Caco-2 (cell line): ENCODE data around the gene AKT3. TPM values are rescaled to one million over a fixed set of nuclear protein-coding genes. Genes with fewer than 3 reads are reported as not detected.

Source experiments
- BruUV-seq: library from RNA; stranded (reverse); fragments of 400-500 nt; replicated peaks from 2 replicates; lab custom pipeline; 2021; lab: Mats Ljungman, UMichigan
- CTCF ChIA-PET: fragments of 300-600 bp; sonication (Branson Sonifier 250); formaldehyde crosslinking; loops from one replicate; lab custom pipeline; 2022; ENCODE audit warnings: antibody characterized with exemption; lab: Charles Lee
- POLR2A ChIA-PET: fragments of 300-600 bp; sonication (Branson Sonifier 250); formaldehyde crosslinking; loops from one replicate; lab custom pipeline; 2022; ENCODE audit warnings: antibody characterized with exemption; lab: Charles Lee
- DNase-seq, 2 experiments: peaks; one replicate each; pipeline versions ENCODE4 v3.0.0 to v3.0.0-alpha.2; 2020 to 2022
- H3K27me3 ChIP-seq: replicated peaks from 2 replicates; pipeline ENCODE4 v1.6.0; 2011; ENCODE audit warnings: low read length; ENCODE audit not compliant: control insufficient read depth, insufficient read depth
- H3K36me3 ChIP-seq: 2 replicates; pipeline ENCODE4 v1.5.1; 2011; ENCODE audit warnings: low read length; ENCODE audit not compliant: control insufficient read depth, insufficient read depth
- H3K4me1 ChIP-seq: fragments of 250-450 bp; sonication (Bioruptor Pico); 2 replicates; pipeline ENCODE4 v1.5.1; 2020; ENCODE audit warnings: mild to moderate bottlenecking
- H3K4me3 ChIP-seq: 2 replicates; pipeline ENCODE4 v1.5.1; 2011; ENCODE audit warnings: low read depth, mild to moderate bottlenecking, control low read depth, low read length
- H3K9me3 ChIP-seq: fragments of 250-450 bp; sonication (Bioruptor Pico); 2 replicates; pipeline ENCODE4 v1.5.1; 2020; ENCODE audit warnings: mild to moderate bottlenecking, moderate library complexity
- H3K27ac Mint-ChIP-seq: one replicate; pipeline ENCODE4 v1.8.0; 2022; ENCODE audit warnings: mixed read lengths; ENCODE audit not compliant: unreplicated experiment
- H3K27me3 Mint-ChIP-seq: one replicate; pipeline ENCODE4 v1.8.0; 2022; ENCODE audit warnings: mixed read lengths; ENCODE audit not compliant: insufficient read depth, unreplicated experiment
- H3K36me3 Mint-ChIP-seq: one replicate; pipeline ENCODE4 v1.8.0; 2022; ENCODE audit warnings: mild to moderate bottlenecking, mixed read lengths; ENCODE audit not compliant: insufficient read depth, unreplicated experiment
- H3K4me1 Mint-ChIP-seq: one replicate; pipeline ENCODE4 v1.8.0; 2022; ENCODE audit warnings: low read depth, mixed read lengths; ENCODE audit not compliant: unreplicated experiment
- H3K4me3 Mint-ChIP-seq: one replicate; pipeline ENCODE4 v1.8.0; 2022; ENCODE audit warnings: mild to moderate bottlenecking, moderate library complexity, mixed read lengths; ENCODE audit not compliant: unreplicated experiment
- H3K9me3 Mint-ChIP-seq: one replicate; pipeline ENCODE4 v1.8.0; 2022; ENCODE audit warnings: mixed read lengths; ENCODE audit not compliant: unreplicated experiment
- intact Hi-C: fragments of 100-400 bp; cut with micrococcal nuclease; formaldehyde crosslinking; loops from one replicate; pipeline ENCODE4 v1.10.0; 2022; ENCODE audit not compliant: unreplicated experiment
- total RNA-seq: library from RNA; stranded (reverse); gene quantifications from 2 replicates; pipeline ENCODE4 v1.2.3, GENCODE V29; 2022
- TF ChIP-seq, protein P1 (sequence below), 2 experiments: fragments of 200-600 bp in 1 of 2; IDR thresholded peaks; 1 replicate in 1 of 2; 2 replicates in 1 of 2; pipeline versions ENCODE4 v1.5.1 to v1.8.0; 2011 to 2022; ENCODE audit warnings: antibody characterized with exemption in 1 of 2, control low read depth in 1 of 2, inconsistent platforms in 1 of 2, low read depth in 1 of 2, low read length in 1 of 2, mild to moderate bottlenecking in 1 of 2, moderate library complexity in 1 of 2; ENCODE audit not compliant: insufficient read depth in 1 of 2, severe bottlenecking in 1 of 2, unreplicated experiment in 1 of 2

AKT3 gene
- total RNA-seq, 1 experiment from 2014 or later = 3.7 TPM

- no peaks in the 10 kb centered on the region for H3K4me1 Mint-ChIP-seq
- ChIA-PET POLR2A (no interaction called here), CTCF (no interaction called here)
- Histone ChIP-seq H3K4me1 (0 out of 2 replicates have a peak, but pooled peaks cover 3% of the 10 kb centered on the region), H3K9me3 (no peaks in the 10 kb centered on the region), H3K27me3 (peaks cover 2% of the 10 kb centered on the region; the same call in 1 of the 2 replicates), H3K36me3 (no peaks in the 10 kb centered on the region), H3K4me3 (no peak overlapping the region)
- no peaks in the 10 kb centered on the region for H3K9me3 Mint-ChIP-seq
- no peak overlapping the region for H3K27ac Mint-ChIP-seq
- H3K36me3 Mint-ChIP-seq = peaks cover 4% of the 10 kb centered on the region
- intact Hi-C loops = no loop called here
- H3K27me3 Mint-ChIP-seq = peaks cover 5% of the 10 kb centered on the region
- H3K4me3 Mint-ChIP-seq = no peak overlapping the region
- no TSS peak for BruUV-seq
- no peak for DNase-seq
- TF ChIP-seq, protein P1, sequence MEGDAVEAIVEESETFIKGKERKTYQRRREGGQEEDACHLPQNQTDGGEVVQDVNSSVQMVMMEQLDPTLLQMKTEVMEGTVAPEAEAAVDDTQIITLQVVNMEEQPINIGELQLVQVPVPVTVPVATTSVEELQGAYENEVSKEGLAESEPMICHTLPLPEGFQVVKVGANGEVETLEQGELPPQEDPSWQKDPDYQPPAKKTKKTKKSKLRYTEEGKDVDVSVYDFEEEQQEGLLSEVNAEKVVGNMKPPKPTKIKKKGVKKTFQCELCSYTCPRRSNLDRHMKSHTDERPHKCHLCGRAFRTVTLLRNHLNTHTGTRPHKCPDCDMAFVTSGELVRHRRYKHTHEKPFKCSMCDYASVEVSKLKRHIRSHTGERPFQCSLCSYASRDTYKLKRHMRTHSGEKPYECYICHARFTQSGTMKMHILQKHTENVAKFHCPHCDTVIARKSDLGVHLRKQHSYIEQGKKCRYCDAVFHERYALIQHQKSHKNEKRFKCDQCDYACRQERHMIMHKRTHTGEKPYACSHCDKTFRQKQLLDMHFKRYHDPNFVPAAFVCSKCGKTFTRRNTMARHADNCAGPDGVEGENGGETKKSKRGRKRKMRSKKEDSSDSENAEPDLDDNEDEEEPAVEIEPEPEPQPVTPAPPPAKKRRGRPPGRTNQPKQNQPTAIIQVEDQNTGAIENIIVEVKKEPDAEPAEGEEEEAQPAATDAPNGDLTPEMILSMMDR (IDR thresholded peaks at IDR 0.05; ENCODE audit: insufficient read depth in 1 of 2, low read depth in 1 of 2, low read length in 1 of 2, severe bottlenecking in 1 of 2, unreplicated experiment in 1 of 2) = no peak
These were observed 5.9 kb downstream of the AKT3 start for GRCh38 chr1:243844186-243844585.

DNA sequence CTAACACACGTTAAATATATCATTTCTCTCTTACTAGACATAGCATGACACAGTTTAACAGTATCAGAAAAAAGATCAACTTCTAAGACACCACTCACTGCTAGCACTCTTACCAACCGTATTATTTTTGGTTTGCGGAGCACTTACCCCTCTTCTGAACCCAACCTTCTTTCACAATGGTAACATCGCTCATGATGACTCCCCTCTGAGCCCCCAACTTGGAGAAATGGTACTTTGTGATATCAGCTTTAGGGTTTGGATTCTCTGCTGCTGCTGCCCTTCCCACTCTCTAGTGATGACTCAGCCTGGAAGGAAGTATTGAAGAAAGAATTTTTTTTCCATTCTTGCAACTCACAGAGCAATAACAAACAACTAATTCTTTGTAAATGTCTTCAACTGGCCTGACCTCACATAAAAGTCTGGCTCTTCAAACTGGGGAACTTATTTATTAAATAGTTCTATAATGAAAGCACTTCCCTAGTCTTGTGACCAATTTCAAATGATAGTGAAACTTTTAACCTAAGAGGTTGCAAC, 7.0 kb downstream of the AKT3 start:
- Mint-ChIP-seq H3K27me3 (peaks cover 3% of the 10 kb centered on the region), H3K27ac (no peak overlapping the region), H3K9me3 (no peaks in the 10 kb centered on the region), H3K4me1 (no peaks in the 10 kb centered on the region), H3K4me3 (no peak overlapping the region), H3K36me3 (no peaks in the 10 kb centered on the region)
- Histone ChIP-seq H3K27me3 (no peaks in the 10 kb centered on the region), H3K9me3 (no peaks in the 10 kb centered on the region), H3K36me3 (no peaks in the 10 kb centered on the region), H3K4me1 (no peaks in the 10 kb centered on the region), H3K4me3 (no peak overlapping the region)
- DNase-seq = no peak
- POLR2A ChIA-PET = no interaction called here
- TF ChIP-seq, protein P1 (IDR thresholded peaks at IDR 0.05; ENCODE audit: insufficient read depth in 1 of 2, low read depth in 1 of 2, low read length in 1 of 2, severe bottlenecking in 1 of 2, unreplicated experiment in 1 of 2) = no peak
- CTCF ChIA-PET = no interaction called here
- BruUV-seq = no TSS peak
- intact Hi-C loops = no loop called here

- H3K36me3 ChIP-seq = no peaks in the 10 kb centered on the region
- TF ChIP-seq, protein P1 (IDR thresholded peaks at IDR 0.05; ENCODE audit: insufficient read depth in 1 of 2, low read depth in 1 of 2, low read length in 1 of 2, severe bottlenecking in 1 of 2, unreplicated experiment in 1 of 2) = no peak
- POLR2A ChIA-PET = no interaction called here
- H3K9me3 ChIP-seq = no peaks in the 10 kb centered on the region
- no peaks in the 10 kb centered on the region for H3K4me1 ChIP-seq
- Mint-ChIP-seq H3K27me3 (peaks cover 3% of the 10 kb centered on the region), H3K4me1 (no peaks in the 10 kb centered on the region), H3K9me3 (no peaks in the 10 kb centered on the region), H3K36me3 (no peaks in the 10 kb centered on the region), H3K4me3 (no peak overlapping the region), H3K27ac (no peak overlapping the region)
- intact Hi-C loops = no loop called here
- H3K4me3 ChIP-seq = no peak overlapping the region
- CTCF ChIA-PET = no interaction called here
- DNase-seq = no peak
- no peaks in the 10 kb centered on the region for H3K27me3 ChIP-seq
- BruUV-seq = no TSS peak
These were observed 7.9 kb downstream of the AKT3 start for GRCh38 chr1:243842161-243842560.
